H1 (cell line): ENCODE measurements around the gene STEAP3. TPM values are rescaled to one million over a fixed set of nuclear protein-coding genes. Genes with fewer than 3 reads are reported as not detected.

Experiments used
- BRCA1 ChIP-seq: IDR thresholded peaks from 2 replicates; pipeline ENCODE4 v1.6.1; 2012; ENCODE audit warnings: low read depth, low read length, improper control_type of control experiment
- CBX8 ChIP-seq: fragments of 300-800, 300-1000 bp; sonication (generic); IDR thresholded peaks from 2 replicates; pipeline ENCODE4 v1.7.1; 2016; ENCODE audit warnings: low read depth, low read length, borderline replicate concordance
- CTCF ChIP-seq, 3 experiments: IDR thresholded peaks; 1 replicate in 2 of 3; 2 replicates in 1 of 3; pipeline versions ENCODE4 v1.5.1 to v1.6.1; 2011; ENCODE audit warnings: low read length in 3 of 3, mild to moderate bottlenecking in 3 of 3, inconsistent platforms in 2 of 3, low read depth in 1 of 3, moderate library complexity in 1 of 3; ENCODE audit not compliant: insufficient read depth in 1 of 3; ENCODE audit errors: control extremely low read depth in 1 of 3
- EGR1 ChIP-seq: IDR thresholded peaks from 2 replicates; pipeline ENCODE4 v1.6.1; 2011; ENCODE audit warnings: low read depth, low read length, borderline replicate concordance
- EZH2 ChIP-seq: fragments of 200-600 bp; sonication (generic); IDR thresholded peaks from 2 replicates; pipeline ENCODE4 v1.7.1; 2012; ENCODE audit warnings: low read depth, mild to moderate bottlenecking, moderate library complexity, low read length, inconsistent platforms; ENCODE audit not compliant: severe bottlenecking
- GTF2F1 ChIP-seq: IDR thresholded peaks from 2 replicates; pipeline ENCODE4 v1.6.1; 2012; ENCODE audit warnings: low read depth, low read length, improper control_type of control experiment, borderline replicate concordance
- JUN ChIP-seq: IDR thresholded peaks from 2 replicates; pipeline ENCODE4 v1.6.1; 2011; ENCODE audit warnings: low read depth, mild to moderate bottlenecking, improper control_type of control experiment, low read length
- KDM4A ChIP-seq: IDR thresholded peaks from one replicate; pipeline ENCODE4 v1.7.1; 2012; ENCODE audit warnings: low read depth, mild to moderate bottlenecking, moderate library complexity, low read length, inconsistent platforms; ENCODE audit not compliant: severe bottlenecking
- POU5F1 ChIP-seq: IDR thresholded peaks from 2 replicates; pipeline ENCODE4 v1.6.1; 2011; ENCODE audit warnings: low read depth, mild to moderate bottlenecking, low read length, moderate library complexity
- RAD21 ChIP-seq, 2 experiments: IDR thresholded peaks in 1 of 2; conservative IDR thresholded peaks in 1 of 2; 2 replicates each; pipeline ENCODE4 v1.6.1; 2011; ENCODE audit warnings: low read depth in 2 of 2, low read length in 2 of 2, improper control_type of control experiment in 1 of 2, inconsistent platforms in 1 of 2, mild to moderate bottlenecking in 1 of 2, moderate library complexity in 1 of 2
- RFX5 ChIP-seq: IDR thresholded peaks from 2 replicates; pipeline ENCODE4 v1.6.1; 2011; ENCODE audit warnings: low read depth, low read length, improper control_type of control experiment, borderline replicate concordance
- RNF2 ChIP-seq: fragments of 200-900, 300-1000 bp; sonication (generic); IDR thresholded peaks from 2 replicates; pipeline ENCODE4 v1.7.1; 2016; ENCODE audit warnings: borderline replicate concordance, low read depth, mild to moderate bottlenecking, antibody characterized with exemption, low read length; ENCODE audit not compliant: poor library complexity, severe bottlenecking; ENCODE audit errors: missing control alignments
- SIRT6 ChIP-seq: IDR thresholded peaks from one replicate; pipeline ENCODE4 v1.7.1; 2012; ENCODE audit warnings: low read length, inconsistent platforms
- TAF1 ChIP-seq: IDR thresholded peaks from 2 replicates; pipeline ENCODE4 v1.6.1; 2011; ENCODE audit warnings: mild to moderate bottlenecking, low read depth, low read length
- YY1 ChIP-seq: IDR thresholded peaks from 2 replicates; pipeline ENCODE4 v1.6.1; 2011; ENCODE audit warnings: low read depth, mild to moderate bottlenecking, low read length
- ZNF274 ChIP-seq: IDR thresholded peaks from 2 replicates; pipeline ENCODE4 v1.7.0; 2012; ENCODE audit warnings: low read length, borderline replicate concordance; ENCODE audit errors: extremely low read depth
- polyA plus RNA-seq, 7 experiments: library from polyadenylated mRNA; depleted of rRNA in 3 of 7; stranded (reverse) in 5 of 7; unstranded in 2 of 7; fragments of >200 nt in 5 of 7; fragments of 200-250 nt in 2 of 7; gene quantifications; 1 replicate in 5 of 7; 2 replicates in 1 of 7; 4 replicates in 1 of 7; pipeline versions ENCODE4 v1.2.1 to v1.2.3, GENCODE V29; 2011 to 2013; ENCODE audit warnings: missing spikeins in 2 of 7, mixed read lengths in 2 of 7
- total RNA-seq: library from RNA; stranded (reverse); fragmentation: NEBNext Ultra II Directional; extraction: Animal tissue kit (Norgen Biotek cat#: 25700); gene quantifications from 2 replicates; pipeline ENCODE4 v1.2.1, GENCODE V29; 2021
- TF ChIP-seq, protein P1 (sequence below): IDR thresholded peaks from 2 replicates; pipeline ENCODE4 v1.6.1; 2012; ENCODE audit warnings: low read length, inconsistent platforms
- TF ChIP-seq, protein P2 (sequence below): IDR thresholded peaks from 2 replicates; pipeline ENCODE4 v1.6.1; 2012; ENCODE audit warnings: inconsistent platforms

The STEAP3 gene
- total and polyA plus RNA-seq, 2 of the 8 experiments (the other 6 are each of a cell fraction or from before 2014, with no cell fraction given), result 21.7 to 27.9 TPM

DNA sequence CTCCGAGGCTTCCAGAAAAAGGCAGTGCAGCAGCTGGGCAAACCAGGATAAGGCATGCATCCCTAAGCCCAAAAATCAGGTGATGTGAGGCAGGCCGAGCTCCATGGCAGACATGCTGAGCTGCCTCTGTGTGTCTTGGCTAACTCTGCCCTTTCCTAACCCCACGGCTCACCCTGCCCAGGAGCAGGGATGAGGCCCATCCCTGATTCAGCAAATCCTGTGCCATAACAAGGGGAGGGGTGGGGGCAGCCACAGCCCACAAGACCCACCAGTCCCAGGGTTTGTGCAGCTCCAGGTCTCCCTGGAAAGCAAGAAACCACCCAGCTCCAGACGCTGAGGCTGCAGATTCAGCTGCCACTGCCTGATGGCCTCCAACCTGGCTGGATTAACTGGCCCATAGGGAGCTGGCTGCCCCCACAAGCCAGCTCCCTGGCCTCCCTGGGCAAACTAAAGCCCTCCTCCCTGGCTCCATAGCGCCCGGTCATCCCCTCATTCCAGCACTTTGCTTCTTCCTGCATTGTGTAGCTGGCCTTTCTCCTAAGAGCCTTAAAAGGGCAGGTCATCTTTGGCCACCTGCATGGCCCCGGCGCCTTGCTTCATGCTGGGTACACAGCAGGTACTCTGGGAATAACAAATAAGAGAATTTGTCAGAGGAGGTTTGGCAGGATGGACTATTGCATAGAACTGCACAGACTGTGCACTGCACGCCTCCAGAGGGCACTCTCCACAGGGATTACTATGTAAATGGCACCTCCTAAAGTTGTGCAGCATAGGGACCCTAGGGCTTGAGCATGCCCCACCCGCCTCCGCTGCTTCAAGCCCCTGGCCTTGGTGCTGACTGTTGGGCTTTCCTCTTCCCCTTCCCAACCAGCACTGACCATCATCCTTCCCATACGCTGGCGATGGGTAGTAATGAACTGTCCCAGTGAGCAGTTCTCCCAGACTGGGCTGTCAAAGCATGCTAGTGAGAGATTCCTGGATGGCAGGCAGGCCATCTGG lies 10.7 kb downstream of the STEAP3 start (continued):
- no peak for TF ChIP-seq JUN
- no peak for TF ChIP-seq SIRT6
- TF ChIP-seq EZH2, result no peak
- no peak for TF ChIP-seq RFX5
- TF ChIP-seq RAD21 (IDR thresholded peaks at IDR 0.05 in 1 of 2, conservative IDR thresholded peaks at IDR 0.05 in 1 of 2; ENCODE audit: low read depth in 2 of 2, low read length in 2 of 2), result peak; percentile 28 to 47
- TF ChIP-seq TAF1, result no peak
- TF ChIP-seq CBX8, result no peak
- TF ChIP-seq BRCA1, result no peak
- TF ChIP-seq KDM4A, result no peak
- no peak for TF ChIP-seq EGR1
- peak; percentile 37; the same call in 1 of the 2 replicates for TF ChIP-seq YY1
- TF ChIP-seq, protein P1, sequence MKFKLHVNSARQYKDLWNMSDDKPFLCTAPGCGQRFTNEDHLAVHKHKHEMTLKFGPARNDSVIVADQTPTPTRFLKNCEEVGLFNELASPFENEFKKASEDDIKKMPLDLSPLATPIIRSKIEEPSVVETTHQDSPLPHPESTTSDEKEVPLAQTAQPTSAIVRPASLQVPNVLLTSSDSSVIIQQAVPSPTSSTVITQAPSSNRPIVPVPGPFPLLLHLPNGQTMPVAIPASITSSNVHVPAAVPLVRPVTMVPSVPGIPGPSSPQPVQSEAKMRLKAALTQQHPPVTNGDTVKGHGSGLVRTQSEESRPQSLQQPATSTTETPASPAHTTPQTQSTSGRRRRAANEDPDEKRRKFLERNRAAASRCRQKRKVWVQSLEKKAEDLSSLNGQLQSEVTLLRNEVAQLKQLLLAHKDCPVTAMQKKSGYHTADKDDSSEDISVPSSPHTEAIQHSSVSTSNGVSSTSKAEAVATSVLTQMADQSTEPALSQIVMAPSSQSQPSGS, result no peak
- no peak for TF ChIP-seq ZNF274
- TF ChIP-seq POU5F1, result no peak
- TF ChIP-seq GTF2F1, result no peak
- TF ChIP-seq CTCF (IDR thresholded peaks at IDR 0.05; ENCODE audit: control extremely low read depth in 1 of 3, insufficient read depth in 1 of 3, low read depth in 1 of 3, low read length in 3 of 3), result peak; percentile 33 to 61 (median 47)
- TF ChIP-seq RNF2, result no peak
- TF ChIP-seq, protein P2, sequence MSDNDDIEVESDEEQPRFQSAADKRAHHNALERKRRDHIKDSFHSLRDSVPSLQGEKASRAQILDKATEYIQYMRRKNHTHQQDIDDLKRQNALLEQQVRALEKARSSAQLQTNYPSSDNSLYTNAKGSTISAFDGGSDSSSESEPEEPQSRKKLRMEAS, result peak; percentile 44; the same call in 1 of the 2 replicates
